Endothelial cell of hepatic sinusoid (primary cell): ENCODE measurements around the gene FAM168A.

Source experiments
- in situ Hi-C: cut with HindIII; loops from 2 replicates; pipeline ENCODE4 v1.10.0; 2017; ENCODE audit warnings: low sequenced_read_pairs

The FAM168A gene

DNA sequence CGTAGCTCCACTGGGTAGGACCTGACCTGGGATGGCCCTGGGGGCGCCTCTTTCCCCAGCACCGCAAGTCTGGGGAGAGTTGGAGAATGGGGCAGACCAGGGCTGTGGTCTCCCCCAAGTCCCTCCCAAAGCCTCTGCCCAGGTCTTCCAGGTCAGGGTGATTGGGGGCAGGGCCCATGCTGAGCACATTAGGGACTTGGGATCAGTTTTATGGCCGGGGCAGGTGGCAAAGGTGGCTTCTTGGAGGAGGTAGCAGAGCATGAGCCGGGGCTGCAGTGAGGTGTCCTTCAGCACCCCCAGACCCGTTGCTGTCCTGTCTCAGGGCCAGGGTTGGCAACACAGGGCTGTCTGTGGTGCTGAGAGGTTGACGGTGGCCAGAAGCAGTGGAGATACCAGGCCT, 215.7 kb downstream of the FAM168A start:
- in situ Hi-C loops: no loop called here

- in situ Hi-C loops: no loop called here
Observed at GRCh38 chr11:73381589-73381988, 216.3 kb downstream of the FAM168A start.

- in situ Hi-C loops: no loop called here
Observed at GRCh38 chr11:73380897-73381410, 217.0 kb downstream of the FAM168A start.

- in situ Hi-C loops: no loop called here
Observed at GRCh38 chr11:73380331-73380730, 217.6 kb downstream of the FAM168A start.

GRCh38 chr11:73379189-73379880, 218.6 kb downstream of the FAM168A start:
- in situ Hi-C loops: no loop called here

DNA sequence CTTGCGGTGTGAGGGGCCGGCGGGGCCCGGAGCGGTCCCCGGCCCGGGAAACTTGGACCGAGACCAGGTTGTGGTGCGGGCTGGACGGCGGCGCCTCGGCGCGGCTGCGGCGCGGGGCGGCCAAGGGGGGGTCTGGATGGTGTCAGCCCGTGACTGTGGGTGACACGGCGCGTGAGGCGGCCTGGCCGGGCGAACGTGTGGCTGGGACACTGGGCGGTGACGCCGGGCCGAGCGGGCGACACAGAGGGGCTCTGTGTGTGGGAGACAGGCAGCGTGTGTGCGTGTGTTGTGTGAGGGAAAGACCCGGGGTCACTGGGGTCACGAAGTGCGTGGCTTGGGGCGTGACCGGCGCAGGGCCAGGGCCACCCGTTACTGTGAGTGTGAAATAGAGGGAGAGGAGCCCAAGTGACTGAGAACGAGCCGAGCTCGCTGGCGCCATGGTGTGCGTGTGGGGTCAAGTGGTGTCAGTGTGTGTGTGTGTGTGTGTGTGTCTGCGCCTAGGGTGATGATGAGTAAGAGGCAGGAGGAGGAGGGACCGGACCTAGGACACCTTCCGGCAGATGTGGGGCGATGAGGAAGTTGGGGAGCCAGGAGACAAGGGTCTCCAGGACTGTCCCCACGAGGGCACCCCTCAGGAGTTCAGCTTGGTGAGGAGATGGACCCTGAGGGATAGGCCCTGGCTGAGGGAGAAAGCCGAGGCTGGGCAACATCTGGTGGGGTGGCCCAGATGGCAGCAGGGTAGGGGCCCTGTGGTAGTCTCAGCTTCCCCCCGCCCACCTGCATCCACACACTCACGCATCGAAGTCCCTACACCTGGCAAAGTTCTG, 220.9 kb downstream of the FAM168A start:
- in situ Hi-C loops: no loop called here

GRCh38 chr11:73376160-73376802, 221.6 kb downstream of the FAM168A start, which contains the start of gene RELT:
TSS of gene RELT (plus strand) at chr11:73376399. CDS start at chr11:73389137, 12,738 bp downstream.
- in situ Hi-C loops: no loop called here

DNA sequence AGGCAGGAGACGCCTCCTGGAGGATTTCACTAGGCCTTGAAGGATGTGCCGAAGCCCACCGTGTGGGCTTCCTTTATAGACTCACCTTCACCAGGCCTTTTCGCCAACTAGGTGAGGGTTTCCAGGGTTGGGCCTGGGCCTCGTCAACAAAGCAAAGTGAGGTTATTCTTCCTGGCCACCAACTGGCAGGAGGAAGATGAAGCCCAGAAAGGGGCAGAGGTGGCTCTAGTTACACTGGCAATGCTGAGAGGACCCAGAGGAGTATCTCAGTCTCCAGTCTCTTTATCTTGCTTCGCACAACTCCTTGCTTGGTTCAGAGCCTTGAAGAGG, 222.1 kb downstream of the FAM168A start:
- in situ Hi-C loops: no loop called here

GRCh38 chr11:73374151-73374550, 223.8 kb downstream of the FAM168A start:
- in situ Hi-C loops: no loop called here

- in situ Hi-C loops: no loop called here
Observed at GRCh38 chr11:73372375-73372993, 225.4 kb downstream of the FAM168A start.

DNA sequence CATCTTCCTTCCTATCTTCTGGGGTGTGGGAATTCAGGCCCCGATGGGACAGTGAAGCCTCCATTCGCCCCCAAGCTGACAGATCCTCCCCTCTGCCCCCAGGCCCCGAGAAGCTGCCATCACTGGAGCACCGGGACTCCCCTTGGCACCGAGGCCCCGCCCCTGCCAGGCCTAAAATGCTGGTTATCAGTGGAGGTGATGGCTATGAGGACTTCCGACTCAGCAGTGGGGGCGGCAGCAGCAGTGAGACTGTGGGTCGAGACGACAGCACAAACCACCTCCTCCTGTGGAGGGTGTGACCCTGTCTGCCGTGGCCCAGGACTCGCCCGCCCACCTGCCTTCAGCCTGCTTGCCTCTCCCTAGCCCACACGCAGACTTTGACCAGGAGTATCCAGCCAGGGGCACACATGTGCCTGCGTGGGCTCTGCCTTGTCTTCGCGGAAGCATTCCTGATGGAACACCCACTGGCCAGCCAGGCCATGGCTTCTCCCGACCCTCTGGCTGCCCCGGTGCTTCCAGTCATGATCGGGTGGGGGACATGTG, 230.4 kb downstream of the FAM168A start:
- in situ Hi-C loops: loop anchor here (5.0 kb wide), 1 partner anchor 50 kb away; no protein-coding TSS in a partner anchor

DNA sequence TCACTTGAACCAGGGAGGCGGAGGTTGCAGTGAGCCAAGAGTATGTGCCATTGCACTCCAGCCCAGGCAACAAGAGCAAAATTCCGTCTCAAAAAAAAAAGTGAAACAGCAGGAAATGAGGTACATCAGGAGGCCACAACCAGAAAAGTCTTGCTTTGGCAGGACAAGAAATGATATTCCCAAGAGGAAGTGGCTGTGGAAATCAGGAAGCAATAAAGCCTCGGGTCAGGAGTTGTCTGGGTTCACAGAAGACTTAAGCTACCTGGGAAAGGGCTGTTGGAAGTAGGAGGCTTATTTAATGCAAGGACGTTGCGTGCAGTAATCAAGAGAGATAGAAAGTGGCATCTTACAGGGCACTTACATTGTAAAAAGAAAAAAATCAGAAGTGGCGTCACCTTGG, 231.0 kb downstream of the FAM168A start:
- in situ Hi-C loops: loop anchor here (5.0 kb wide), 1 partner anchor 50 kb away; no protein-coding TSS in a partner anchor

GRCh38 chr11:73366265-73366610, 231.7 kb downstream of the FAM168A start:
- in situ Hi-C loops: loop anchor here (5.0 kb wide), 1 partner anchor 49 kb away; no protein-coding TSS in a partner anchor

GRCh38 chr11:73365352-73366264, 232.3 kb downstream of the FAM168A start:
- in situ Hi-C loops: loop anchor here (5.0 kb wide), 1 partner anchor 48 kb away; no protein-coding TSS in a partner anchor

DNA sequence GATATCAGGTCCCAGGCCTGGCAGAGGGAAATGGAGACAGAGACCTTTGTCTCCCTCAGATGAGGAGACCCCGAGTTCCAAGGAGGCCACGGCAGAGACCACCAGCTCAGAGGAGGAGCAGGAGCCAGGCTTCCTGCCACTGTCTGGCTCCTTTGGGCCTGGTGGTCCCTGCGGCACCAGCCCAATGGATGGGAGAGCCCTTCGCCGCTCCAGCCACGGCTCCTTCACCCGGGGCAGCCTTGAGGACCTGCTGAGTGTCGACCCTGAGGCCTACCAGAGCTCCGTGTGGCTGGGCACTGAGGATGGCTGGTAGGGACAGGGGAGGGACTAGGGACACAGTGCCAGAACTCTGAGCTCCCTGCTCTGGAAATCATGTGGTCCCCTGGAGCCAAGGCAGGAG, 234.8 kb downstream of the FAM168A start:
- in situ Hi-C loops: no loop called here

DNA sequence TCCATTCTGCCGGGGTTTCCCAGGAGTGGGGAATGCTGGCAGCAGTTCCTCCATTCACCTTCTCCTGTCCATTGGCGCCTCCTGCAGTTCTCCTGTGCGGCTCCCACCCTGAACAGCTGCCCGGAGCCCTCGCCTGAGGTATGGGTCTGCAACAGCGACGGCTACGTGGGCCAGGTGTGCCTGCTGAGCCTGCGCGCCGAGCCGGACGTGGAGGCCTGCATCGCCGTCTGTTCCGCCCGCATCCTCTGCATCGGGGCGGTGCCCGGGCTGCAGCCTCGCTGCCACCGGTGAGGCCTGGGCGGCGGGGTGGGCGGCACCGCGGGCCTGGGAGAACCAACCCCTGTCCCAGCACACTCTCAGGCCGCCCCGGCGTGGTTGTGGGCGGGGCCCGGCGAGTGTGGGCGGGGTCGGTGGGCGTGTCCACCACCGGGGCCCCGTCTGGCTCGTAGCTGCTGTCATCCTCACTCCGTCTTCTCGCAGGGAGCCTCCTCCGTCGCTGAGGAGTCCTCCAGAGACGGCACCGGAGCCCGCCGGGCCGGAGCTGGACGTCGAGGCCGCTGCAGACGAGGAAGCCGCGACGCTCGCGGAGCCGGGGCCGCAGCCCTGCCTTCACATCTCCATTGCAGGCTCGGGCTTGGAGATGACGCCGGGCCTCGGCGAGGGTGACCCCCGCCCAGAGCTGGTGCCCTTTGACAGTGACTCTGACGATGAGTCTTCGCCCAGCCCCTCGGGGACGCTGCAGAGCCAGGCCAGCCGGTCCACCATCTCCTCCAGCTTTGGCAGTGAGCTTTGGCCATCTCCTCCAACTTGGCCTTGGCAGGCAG, 235.7 kb downstream of the FAM168A start:
- in situ Hi-C loops: no loop called here

GRCh38 chr11:73360743-73361369, 237.1 kb downstream of the FAM168A start:
- in situ Hi-C loops: no loop called here
